ENCODE results near the gene RHOBTB3. TPM values are rescaled to one million over a fixed set of nuclear protein-coding genes. Genes with fewer than 3 reads are reported as not detected.

Gene RHOBTB3
- total RNA-seq, 1 donor from 2014 or later: 66.9 TPM

DNA sequence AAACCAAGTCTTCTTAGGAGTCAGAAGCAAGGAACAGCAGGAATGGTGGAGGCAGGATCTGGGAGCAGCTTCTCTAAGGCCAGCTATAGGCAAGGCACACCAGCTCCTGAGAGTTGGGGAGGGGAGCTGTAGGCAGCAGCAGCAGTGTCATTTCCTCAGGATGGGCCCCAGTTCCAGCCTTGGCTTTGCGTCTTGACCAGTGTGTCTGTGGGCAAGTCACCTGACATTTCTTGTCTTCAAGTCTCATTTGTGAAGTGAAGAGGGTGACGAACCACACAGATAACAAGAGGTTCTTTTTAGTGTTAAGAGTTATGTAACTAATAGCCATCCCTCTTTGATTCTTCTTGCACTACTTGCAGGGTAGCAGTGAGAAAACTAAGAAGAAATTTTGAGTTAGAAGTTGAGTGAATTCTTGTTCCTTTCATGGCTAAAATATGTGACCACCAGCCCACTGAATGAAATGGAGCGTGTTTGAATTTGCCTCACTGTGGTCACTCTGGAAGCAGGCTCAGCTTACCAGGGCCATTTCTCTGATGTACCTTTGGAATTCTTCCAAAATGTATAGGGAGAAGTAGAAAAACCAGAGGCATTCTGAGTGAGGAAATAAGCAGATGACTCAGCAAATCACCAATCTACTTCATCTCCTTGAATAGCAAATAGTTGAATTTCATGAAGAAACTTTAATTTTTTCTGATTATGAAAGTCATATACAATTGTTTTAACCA is 42.4 kb downstream of the RHOBTB3 start:
- Mint-ChIP-seq H3K36me3 (ENCODE audit: low read depth) (peaks cover 10% of the 10 kb centered on the region), H3K27ac (ENCODE audit: unreplicated experiment) (no peak overlapping the region), H3K9me3 (no peaks in the 10 kb centered on the region), H3K27me3 (ENCODE audit: low read depth) (no peaks in the 10 kb centered on the region), H3K4me1 (no peaks in the 10 kb centered on the region), H3K4me3 (no peak overlapping the region)
- no peak for TF ChIP-seq CTCF (conservative IDR thresholded peaks at IDR 0.05)
- DNase-seq (ENCODE audit: low read depth, low spot score): no peak

GRCh38 chr5:95777441-95777840 is 46.3 kb downstream of the RHOBTB3 start:
- Mint-ChIP-seq H3K4me1 (peaks cover 5% of the 10 kb centered on the region), H3K4me3 (no peak overlapping the region), H3K36me3 (ENCODE audit: low read depth) (peaks cover 10% of the 10 kb centered on the region), H3K9me3 (no peaks in the 10 kb centered on the region), H3K27me3 (ENCODE audit: low read depth) (no peaks in the 10 kb centered on the region), H3K27ac (ENCODE audit: unreplicated experiment) (no peak overlapping the region)
- TF ChIP-seq CTCF (conservative IDR thresholded peaks at IDR 0.05): no peak
- DNase-seq (ENCODE audit: low read depth, low spot score): no peak

- Mint-ChIP-seq H3K4me1 (peaks cover 5% of the 10 kb centered on the region), H3K36me3 (ENCODE audit: low read depth) (peaks cover 7% of the 10 kb centered on the region), H3K27ac (ENCODE audit: unreplicated experiment) (no peak overlapping the region), H3K9me3 (no peaks in the 10 kb centered on the region), H3K27me3 (ENCODE audit: low read depth) (no peaks in the 10 kb centered on the region), H3K4me3 (no peak overlapping the region)
- TF ChIP-seq CTCF (conservative IDR thresholded peaks at IDR 0.05): no peak
- no peak for DNase-seq (ENCODE audit: low read depth, low spot score)
These were observed 47.7 kb downstream of the RHOBTB3 start for GRCh38 chr5:95778713-95779436.

DNA sequence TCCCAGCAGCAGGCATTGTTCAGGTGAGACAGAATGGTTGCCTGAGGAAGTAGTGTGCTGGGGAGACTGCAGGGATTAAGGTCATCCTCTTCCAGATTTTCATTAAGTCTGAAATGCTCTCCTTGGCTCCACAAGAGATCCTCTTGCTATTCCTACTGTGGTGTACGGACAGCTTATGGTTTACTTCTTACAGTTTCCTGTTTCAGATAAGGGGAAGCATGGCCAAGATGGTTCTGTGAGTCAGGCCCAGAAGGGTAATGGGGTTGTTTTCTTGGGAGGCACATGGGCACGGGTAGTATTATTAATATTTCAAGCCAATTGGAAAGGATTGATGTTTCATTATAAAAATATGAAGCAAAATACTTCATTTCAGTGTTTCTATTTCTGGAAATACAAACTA is 48.5 kb downstream of the RHOBTB3 start:
- Mint-ChIP-seq H3K9me3 (no peaks in the 10 kb centered on the region), H3K4me3 (no peak overlapping the region), H3K36me3 (ENCODE audit: low read depth) (peaks cover 12% of the 10 kb centered on the region), H3K4me1 (peaks cover 5% of the 10 kb centered on the region), H3K27me3 (ENCODE audit: low read depth) (no peaks in the 10 kb centered on the region), H3K27ac (ENCODE audit: unreplicated experiment) (no peak overlapping the region)
- no peak for DNase-seq (ENCODE audit: low read depth, low spot score)
- TF ChIP-seq CTCF (conservative IDR thresholded peaks at IDR 0.05): no peak

DNA sequence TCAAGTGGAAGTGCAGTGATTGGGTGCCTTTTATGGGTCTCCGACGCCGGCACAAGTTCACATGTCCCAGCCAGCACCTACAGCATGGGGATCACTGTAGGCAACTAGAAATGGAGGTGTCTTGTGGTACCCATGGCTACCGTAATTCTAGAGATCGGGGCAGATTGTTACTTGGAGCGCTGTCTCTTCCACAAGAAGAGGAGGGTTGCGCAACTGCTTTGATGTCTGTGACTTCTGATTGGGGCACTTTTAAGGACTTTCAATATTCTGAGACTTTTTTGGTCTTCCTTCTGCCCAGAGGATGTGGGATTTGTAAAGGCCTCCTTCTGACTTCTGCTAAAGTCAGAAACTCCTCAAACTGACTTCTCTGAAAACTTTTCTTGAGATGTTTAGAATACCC is 49.5 kb downstream of the RHOBTB3 start:
- no peaks in the 10 kb centered on the region for H3K9me3 Mint-ChIP-seq
- no peak overlapping the region for H3K4me3 Mint-ChIP-seq
- no peak for TF ChIP-seq CTCF (conservative IDR thresholded peaks at IDR 0.05)
- H3K27ac Mint-ChIP-seq (ENCODE audit: unreplicated experiment): no peak overlapping the region
- no peak for DNase-seq (ENCODE audit: low read depth, low spot score)
- H3K4me1 Mint-ChIP-seq: peaks cover 5% of the 10 kb centered on the region
- H3K36me3 Mint-ChIP-seq (ENCODE audit: low read depth): peaks cover 18% of the 10 kb centered on the region
- no peaks in the 10 kb centered on the region for H3K27me3 Mint-ChIP-seq (ENCODE audit: low read depth)

Data from neural crest cell (in vitro differentiated cells).